HEK293 (cell line): ENCODE measurements around the gene DIS3L.
A peak's percentile ranks its signal among the peaks of the same experiment; 100 is the strongest.

ENCODE experiments used
- CTCF ChIA-PET: fragments of 350-600 bp; formaldehyde crosslinking; extraction: SDS; loops from one replicate; lab custom pipeline; 2021; ENCODE audit warnings: antibody characterized with exemption; lab: Yijun Ruan, JAX
- POLR2A ChIA-PET: fragments of 300-600 bp; formaldehyde crosslinking; extraction: SDS; loops from one replicate; lab custom pipeline; 2020; ENCODE audit warnings: antibody characterized with exemption, inconsistent platforms; lab: Yijun Ruan, JAX
- H3K27ac ChIP-seq: fragments of 200-500 bp; sonication (Bioruptor generic); 2 replicates; pipeline ENCODE4 v1.5.1; 2014; ENCODE audit warnings: low read depth, low read length, control low read depth, inconsistent platforms; ENCODE audit errors: extremely low read depth
- H3K36me3 ChIP-seq, 2 experiments: fragments of 200-500 bp in 1 of 2; sonication (Bioruptor generic) in 1 of 2; 1 replicate in 1 of 2; 2 replicates in 1 of 2; pipeline ENCODE4 v1.5.1; 2014 to 2017; ENCODE audit warnings: inconsistent platforms in 2 of 2, low read length in 2 of 2; ENCODE audit not compliant: control insufficient read depth in 2 of 2, insufficient read depth in 1 of 2
- H3K4me1 ChIP-seq: fragments of 200-500 bp; sonication (Bioruptor generic); 2 replicates; pipeline ENCODE4 v1.5.1; 2014; ENCODE audit warnings: mild to moderate bottlenecking, low read length, inconsistent platforms; ENCODE audit not compliant: control insufficient read depth, insufficient read depth
- H3K4me3 ChIP-seq: 2 replicates; pipeline ENCODE4 v1.5.1; 2011; ENCODE audit warnings: low read depth, mild to moderate bottlenecking, control low read depth, low read length, moderate library complexity
- H3K9me3 ChIP-seq: fragments of 200-500 bp; sonication (Bioruptor generic); 2 replicates; pipeline ENCODE4 v1.5.1; 2014; ENCODE audit warnings: low read depth, low read length, inconsistent platforms; ENCODE audit not compliant: control insufficient read depth, insufficient read depth
- BCL11A ChIP-seq: fragments of 450-650 bp; formaldehyde crosslinking; IDR thresholded peaks from 2 replicates; pipeline ENCODE4 v1.5.1; 2016; ENCODE audit warnings: low read depth, missing biosample characterization, missing genetic modification characterization
- HOXA7 ChIP-seq: sonication (generic); formaldehyde crosslinking; IDR thresholded peaks from 2 replicates; pipeline ENCODE4 v1.8.1; 2022; ENCODE audit warnings: missing genetic modification reagents, borderline replicate concordance
- HOXC10 ChIP-seq: sonication (generic); formaldehyde crosslinking; IDR thresholded peaks from 2 replicates; pipeline ENCODE4 v1.8.1; 2023; ENCODE audit warnings: mild to moderate bottlenecking, missing genetic modification reagents
- KLF10 ChIP-seq: fragments of 450-650 bp; IDR thresholded peaks from 2 replicates; pipeline ENCODE4 v1.5.1; 2018; ENCODE audit warnings: missing biosample characterization, mild to moderate bottlenecking, missing genetic modification characterization
- YY2 ChIP-seq: fragments of 450-650 bp; formaldehyde crosslinking; IDR thresholded peaks from 2 replicates; pipeline ENCODE4 v1.5.1; 2016; ENCODE audit warnings: missing biosample characterization, missing genetic modification characterization
- ZFP37 ChIP-seq: fragments of 450-650 bp; formaldehyde crosslinking; IDR thresholded peaks from 2 replicates; pipeline ENCODE4 v1.5.1; 2016; ENCODE audit warnings: missing biosample characterization, missing genetic modification characterization
- ZIC2 ChIP-seq: fragments of 450-650 bp; formaldehyde crosslinking; IDR thresholded peaks from 2 replicates; pipeline ENCODE4 v1.5.1; 2016; ENCODE audit warnings: missing biosample characterization, missing genetic modification characterization
- ZNF146 ChIP-seq: fragments of 450-650 bp; formaldehyde crosslinking; IDR thresholded peaks from 2 replicates; pipeline ENCODE4 v1.5.1; 2016; ENCODE audit warnings: missing biosample characterization, missing genetic modification characterization
- ZNF24 ChIP-seq: fragments of 450-650 bp; formaldehyde crosslinking; IDR thresholded peaks from 2 replicates; pipeline ENCODE4 v1.5.1; 2016; ENCODE audit warnings: missing biosample characterization, missing genetic modification characterization
- ZNF266 ChIP-seq: fragments of 450-650 bp; formaldehyde crosslinking; IDR thresholded peaks from 2 replicates; pipeline ENCODE4 v1.5.1; 2016; ENCODE audit warnings: missing biosample characterization, missing genetic modification characterization, low read depth
- ZNF335 ChIP-seq: fragments of 450-650 bp; formaldehyde crosslinking; conservative IDR thresholded peaks from 2 replicates; pipeline ENCODE4 v1.5.1; 2016; ENCODE audit warnings: missing biosample characterization, missing genetic modification characterization
- ZNF341 ChIP-seq: fragments of 450-650 bp; formaldehyde crosslinking; IDR thresholded peaks from 2 replicates; pipeline ENCODE4; 2016; ENCODE audit warnings: low read depth, missing biosample characterization, missing genetic modification characterization
- ZNF548 ChIP-seq: fragments of 450-650 bp; formaldehyde crosslinking; IDR thresholded peaks from 2 replicates; pipeline ENCODE4 v1.5.1; 2016; ENCODE audit warnings: missing biosample characterization, missing genetic modification characterization
- ZNF600 ChIP-seq: fragments of 450-650 bp; formaldehyde crosslinking; IDR thresholded peaks from 2 replicates; pipeline ENCODE4 v1.5.1; 2016; ENCODE audit warnings: missing biosample characterization, missing genetic modification characterization
- ZNF677 ChIP-seq: fragments of 450-650 bp; IDR thresholded peaks from 2 replicates; pipeline ENCODE4 v1.5.0; 2018; ENCODE audit warnings: missing biosample characterization, mild to moderate bottlenecking, missing genetic modification characterization, moderate library complexity
- TF ChIP-seq, protein P1 (sequence below): fragments of 450-650 bp; formaldehyde crosslinking; conservative IDR thresholded peaks from 2 replicates; pipeline ENCODE4 v1.5.1; 2016; ENCODE audit warnings: low read depth, missing biosample characterization, missing genetic modification characterization
- TF ChIP-seq, protein P2 (sequence below): fragments of 450-650 bp; formaldehyde crosslinking; IDR thresholded peaks from 2 replicates; pipeline ENCODE4 v1.5.1; 2017; ENCODE audit warnings: missing biosample characterization, missing genetic modification characterization
- TF ChIP-seq, protein P3 (sequence below): fragments of 450-650 bp; formaldehyde crosslinking; IDR thresholded peaks from 2 replicates; pipeline ENCODE4 v1.5.1; 2016; ENCODE audit warnings: missing biosample characterization, missing genetic modification characterization
- TF ChIP-seq, protein P4 (sequence below): fragments of 450-650 bp; formaldehyde crosslinking; IDR thresholded peaks from 2 replicates; pipeline ENCODE4 v1.5.1; 2017; ENCODE audit warnings: missing biosample characterization, missing genetic modification characterization
- TF ChIP-seq, protein P5 (sequence below): fragments of 450-650 bp; formaldehyde crosslinking; IDR thresholded peaks from 2 replicates; pipeline ENCODE4 v1.5.1; 2016; ENCODE audit warnings: missing biosample characterization, missing genetic modification characterization
- TF ChIP-seq, protein P6 (sequence below): fragments of 450-650 bp; formaldehyde crosslinking; IDR thresholded peaks from 2 replicates; pipeline ENCODE4 v1.5.1; 2016; ENCODE audit warnings: missing biosample characterization, missing genetic modification characterization, low read depth
- TF ChIP-seq, protein P7 (sequence below): fragments of 450-650 bp; formaldehyde crosslinking; IDR thresholded peaks from 2 replicates; pipeline ENCODE4 v1.5.1; 2016; ENCODE audit warnings: missing biosample characterization, missing genetic modification characterization

DIS3L gene

DNA sequence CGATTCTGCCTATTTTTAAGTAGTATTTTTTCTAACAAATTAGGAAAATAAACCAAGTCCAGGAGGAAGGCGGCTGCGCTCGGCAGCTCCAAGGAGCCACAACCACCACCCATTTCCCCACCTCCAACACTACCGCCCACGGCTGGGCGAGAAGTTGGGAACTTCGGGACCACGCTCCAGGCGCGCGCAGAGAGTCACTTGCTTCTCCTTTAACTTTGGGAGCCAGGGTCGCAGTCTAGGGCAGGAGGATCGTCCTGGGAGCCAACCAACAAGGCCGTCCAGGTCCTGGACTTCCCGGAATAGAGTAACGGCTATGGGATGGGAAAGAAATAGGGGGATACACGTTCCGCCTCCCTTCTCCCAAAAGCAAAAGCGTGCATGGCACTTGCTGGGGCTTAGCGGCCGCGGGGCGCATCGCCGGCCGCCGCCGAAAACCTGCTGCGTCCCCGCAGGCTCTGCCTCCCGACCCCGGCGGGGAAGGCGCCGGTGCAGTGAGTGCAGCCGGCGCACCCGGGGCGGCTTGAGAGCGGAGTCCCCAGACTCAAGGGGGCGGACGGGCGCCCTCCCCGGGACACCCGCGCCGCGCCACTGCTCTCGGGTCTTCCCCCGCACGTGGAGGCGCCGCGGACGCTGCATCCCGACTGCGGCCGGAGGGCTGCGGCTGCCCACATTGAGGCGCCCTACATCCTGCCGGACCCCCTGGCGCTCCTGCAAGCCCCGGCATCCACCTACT is 40.5 kb upstream of the DIS3L start:
- H3K4me3 ChIP-seq, result peak overlapping the region; percentile 38
- POLR2A ChIA-PET, result no interaction called here
- H3K9me3 ChIP-seq, result no peaks in the 10 kb centered on the region
- peaks cover 17% of the 10 kb centered on the region for H3K4me1 ChIP-seq
- no peaks in the 10 kb centered on the region for H3K36me3 ChIP-seq
- peak overlapping the region; percentile 43; the same call in 1 of the 2 replicates for H3K27ac ChIP-seq
- CTCF ChIA-PET, result interaction anchor here (0.7 to 2.5 kb wide), 5 partner anchors 30 to 45 kb away, joined by 3 to 11 read pairs (median 3); no protein-coding TSS in a partner anchor
- TF ChIP-seq YY2 (tag by site-specific recombination) (no peak), ZNF341 (tag by site-specific recombination) (peak; percentile 45; the same call in 1 of the 2 replicates), ZNF24 (tag by site-specific recombination) (no peak), ZNF146 (tag by site-specific recombination) (no peak), ZNF266 (tag by site-specific recombination) (no peak), ZNF548 (tag by site-specific recombination) (no peak; the same call in 1 of the 2 replicates), ZNF600 (tag by site-specific recombination) (peak; percentile 78), ZFP37 (tag by site-specific recombination) (no peak; the same call in 1 of the 2 replicates), ZIC2 (tag by site-specific recombination) (peak; percentile 95), ZNF335 (tag by site-specific recombination) (peak; percentile 90), BCL11A (tag by site-specific recombination) (no peak), HOXA7 (CRISPR knock-in tag) (no peak), HOXC10 (no peak), KLF10 (no peak), ZNF677 (tag by site-specific recombination) (no peak)
- TF ChIP-seq, protein P1, sequence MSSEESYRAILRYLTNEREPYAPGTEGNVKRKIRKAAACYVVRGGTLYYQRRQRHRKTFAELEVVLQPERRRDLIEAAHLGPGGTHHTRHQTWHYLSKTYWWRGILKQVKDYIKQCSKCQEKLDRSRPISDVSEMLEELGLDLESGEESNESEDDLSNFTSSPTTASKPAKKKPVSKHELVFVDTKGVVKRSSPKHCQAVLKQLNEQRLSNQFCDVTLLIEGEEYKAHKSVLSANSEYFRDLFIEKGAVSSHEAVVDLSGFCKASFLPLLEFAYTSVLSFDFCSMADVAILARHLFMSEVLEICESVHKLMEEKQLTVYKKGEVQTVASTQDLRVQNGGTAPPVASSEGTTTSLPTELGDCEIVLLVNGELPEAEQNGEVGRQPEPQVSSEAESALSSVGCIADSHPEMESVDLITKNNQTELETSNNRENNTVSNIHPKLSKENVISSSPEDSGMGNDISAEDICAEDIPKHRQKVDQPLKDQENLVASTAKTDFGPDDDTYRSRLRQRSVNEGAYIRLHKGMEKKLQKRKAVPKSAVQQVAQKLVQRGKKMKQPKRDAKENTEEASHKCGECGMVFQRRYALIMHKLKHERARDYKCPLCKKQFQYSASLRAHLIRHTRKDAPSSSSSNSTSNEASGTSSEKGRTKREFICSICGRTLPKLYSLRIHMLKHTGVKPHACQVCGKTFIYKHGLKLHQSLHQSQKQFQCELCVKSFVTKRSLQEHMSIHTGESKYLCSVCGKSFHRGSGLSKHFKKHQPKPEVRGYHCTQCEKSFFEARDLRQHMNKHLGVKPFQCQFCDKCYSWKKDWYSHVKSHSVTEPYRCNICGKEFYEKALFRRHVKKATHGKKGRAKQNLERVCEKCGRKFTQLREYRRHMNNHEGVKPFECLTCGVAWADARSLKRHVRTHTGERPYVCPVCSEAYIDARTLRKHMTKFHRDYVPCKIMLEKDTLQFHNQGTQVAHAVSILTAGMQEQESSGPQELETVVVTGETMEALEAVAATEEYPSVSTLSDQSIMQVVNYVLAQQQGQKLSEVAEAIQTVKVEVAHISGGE (tag by site-specific recombination), result peak; percentile 43
- TF ChIP-seq, protein P2, sequence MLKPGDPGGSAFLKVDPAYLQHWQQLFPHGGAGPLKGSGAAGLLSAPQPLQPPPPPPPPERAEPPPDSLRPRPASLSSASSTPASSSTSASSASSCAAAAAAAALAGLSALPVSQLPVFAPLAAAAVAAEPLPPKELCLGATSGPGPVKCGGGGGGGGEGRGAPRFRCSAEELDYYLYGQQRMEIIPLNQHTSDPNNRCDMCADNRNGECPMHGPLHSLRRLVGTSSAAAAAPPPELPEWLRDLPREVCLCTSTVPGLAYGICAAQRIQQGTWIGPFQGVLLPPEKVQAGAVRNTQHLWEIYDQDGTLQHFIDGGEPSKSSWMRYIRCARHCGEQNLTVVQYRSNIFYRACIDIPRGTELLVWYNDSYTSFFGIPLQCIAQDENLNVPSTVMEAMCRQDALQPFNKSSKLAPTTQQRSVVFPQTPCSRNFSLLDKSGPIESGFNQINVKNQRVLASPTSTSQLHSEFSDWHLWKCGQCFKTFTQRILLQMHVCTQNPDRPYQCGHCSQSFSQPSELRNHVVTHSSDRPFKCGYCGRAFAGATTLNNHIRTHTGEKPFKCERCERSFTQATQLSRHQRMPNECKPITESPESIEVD, result no peak
- TF ChIP-seq, protein P3, sequence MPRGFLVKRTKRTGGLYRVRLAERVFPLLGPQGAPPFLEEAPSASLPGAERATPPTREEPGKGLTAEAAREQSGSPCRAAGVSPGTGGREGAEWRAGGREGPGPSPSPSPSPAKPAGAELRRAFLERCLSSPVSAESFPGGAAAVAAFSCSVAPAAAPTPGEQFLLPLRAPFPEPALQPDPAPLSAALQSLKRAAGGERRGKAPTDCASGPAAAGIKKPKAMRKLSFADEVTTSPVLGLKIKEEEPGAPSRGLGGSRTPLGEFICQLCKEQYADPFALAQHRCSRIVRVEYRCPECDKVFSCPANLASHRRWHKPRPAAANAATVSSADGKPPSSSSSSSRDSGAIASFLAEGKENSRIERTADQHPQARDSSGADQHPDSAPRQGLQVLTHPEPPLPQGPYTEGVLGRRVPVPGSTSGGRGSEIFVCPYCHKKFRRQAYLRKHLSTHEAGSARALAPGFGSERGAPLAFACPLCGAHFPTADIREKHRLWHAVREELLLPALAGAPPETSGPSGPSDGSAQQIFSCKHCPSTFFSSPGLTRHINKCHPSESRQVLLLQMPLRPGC (tag by site-specific recombination), result no peak
- TF ChIP-seq, protein P4, sequence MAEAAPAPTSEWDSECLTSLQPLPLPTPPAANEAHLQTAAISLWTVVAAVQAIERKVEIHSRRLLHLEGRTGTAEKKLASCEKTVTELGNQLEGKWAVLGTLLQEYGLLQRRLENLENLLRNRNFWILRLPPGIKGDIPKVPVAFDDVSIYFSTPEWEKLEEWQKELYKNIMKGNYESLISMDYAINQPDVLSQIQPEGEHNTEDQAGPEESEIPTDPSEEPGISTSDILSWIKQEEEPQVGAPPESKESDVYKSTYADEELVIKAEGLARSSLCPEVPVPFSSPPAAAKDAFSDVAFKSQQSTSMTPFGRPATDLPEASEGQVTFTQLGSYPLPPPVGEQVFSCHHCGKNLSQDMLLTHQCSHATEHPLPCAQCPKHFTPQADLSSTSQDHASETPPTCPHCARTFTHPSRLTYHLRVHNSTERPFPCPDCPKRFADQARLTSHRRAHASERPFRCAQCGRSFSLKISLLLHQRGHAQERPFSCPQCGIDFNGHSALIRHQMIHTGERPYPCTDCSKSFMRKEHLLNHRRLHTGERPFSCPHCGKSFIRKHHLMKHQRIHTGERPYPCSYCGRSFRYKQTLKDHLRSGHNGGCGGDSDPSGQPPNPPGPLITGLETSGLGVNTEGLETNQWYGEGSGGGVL (tag by site-specific recombination), result peak; percentile 71
- TF ChIP-seq, protein P5, sequence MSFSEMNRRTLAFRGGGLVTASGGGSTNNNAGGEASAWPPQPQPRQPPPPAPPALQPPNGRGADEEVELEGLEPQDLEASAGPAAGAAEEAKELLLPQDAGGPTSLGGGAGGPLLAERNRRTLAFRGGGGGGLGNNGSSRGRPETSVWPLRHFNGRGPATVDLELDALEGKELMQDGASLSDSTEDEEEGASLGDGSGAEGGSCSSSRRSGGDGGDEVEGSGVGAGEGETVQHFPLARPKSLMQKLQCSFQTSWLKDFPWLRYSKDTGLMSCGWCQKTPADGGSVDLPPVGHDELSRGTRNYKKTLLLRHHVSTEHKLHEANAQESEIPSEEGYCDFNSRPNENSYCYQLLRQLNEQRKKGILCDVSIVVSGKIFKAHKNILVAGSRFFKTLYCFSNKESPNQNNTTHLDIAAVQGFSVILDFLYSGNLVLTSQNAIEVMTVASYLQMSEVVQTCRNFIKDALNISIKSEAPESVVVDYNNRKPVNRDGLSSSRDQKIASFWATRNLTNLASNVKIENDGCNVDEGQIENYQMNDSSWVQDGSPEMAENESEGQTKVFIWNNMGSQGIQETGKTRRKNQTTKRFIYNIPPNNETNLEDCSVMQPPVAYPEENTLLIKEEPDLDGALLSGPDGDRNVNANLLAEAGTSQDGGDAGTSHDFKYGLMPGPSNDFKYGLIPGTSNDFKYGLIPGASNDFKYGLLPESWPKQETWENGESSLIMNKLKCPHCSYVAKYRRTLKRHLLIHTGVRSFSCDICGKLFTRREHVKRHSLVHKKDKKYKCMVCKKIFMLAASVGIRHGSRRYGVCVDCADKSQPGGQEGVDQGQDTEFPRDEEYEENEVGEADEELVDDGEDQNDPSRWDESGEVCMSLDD (tag by site-specific recombination), result 0 out of 2 replicates have a peak, but pooled peaks have one; percentile 27
- TF ChIP-seq, protein P6, sequence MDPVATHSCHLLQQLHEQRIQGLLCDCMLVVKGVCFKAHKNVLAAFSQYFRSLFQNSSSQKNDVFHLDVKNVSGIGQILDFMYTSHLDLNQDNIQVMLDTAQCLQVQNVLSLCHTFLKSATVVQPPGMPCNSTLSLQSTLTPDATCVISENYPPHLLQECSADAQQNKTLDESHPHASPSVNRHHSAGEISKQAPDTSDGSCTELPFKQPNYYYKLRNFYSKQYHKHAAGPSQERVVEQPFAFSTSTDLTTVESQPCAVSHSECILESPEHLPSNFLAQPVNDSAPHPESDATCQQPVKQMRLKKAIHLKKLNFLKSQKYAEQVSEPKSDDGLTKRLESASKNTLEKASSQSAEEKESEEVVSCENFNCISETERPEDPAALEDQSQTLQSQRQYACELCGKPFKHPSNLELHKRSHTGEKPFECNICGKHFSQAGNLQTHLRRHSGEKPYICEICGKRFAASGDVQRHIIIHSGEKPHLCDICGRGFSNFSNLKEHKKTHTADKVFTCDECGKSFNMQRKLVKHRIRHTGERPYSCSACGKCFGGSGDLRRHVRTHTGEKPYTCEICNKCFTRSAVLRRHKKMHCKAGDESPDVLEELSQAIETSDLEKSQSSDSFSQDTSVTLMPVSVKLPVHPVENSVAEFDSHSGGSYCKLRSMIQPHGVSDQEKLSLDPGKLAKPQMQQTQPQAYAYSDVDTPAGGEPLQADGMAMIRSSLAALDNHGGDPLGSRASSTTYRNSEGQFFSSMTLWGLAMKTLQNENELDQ (tag by site-specific recombination), result no peak
- TF ChIP-seq, protein P7, sequence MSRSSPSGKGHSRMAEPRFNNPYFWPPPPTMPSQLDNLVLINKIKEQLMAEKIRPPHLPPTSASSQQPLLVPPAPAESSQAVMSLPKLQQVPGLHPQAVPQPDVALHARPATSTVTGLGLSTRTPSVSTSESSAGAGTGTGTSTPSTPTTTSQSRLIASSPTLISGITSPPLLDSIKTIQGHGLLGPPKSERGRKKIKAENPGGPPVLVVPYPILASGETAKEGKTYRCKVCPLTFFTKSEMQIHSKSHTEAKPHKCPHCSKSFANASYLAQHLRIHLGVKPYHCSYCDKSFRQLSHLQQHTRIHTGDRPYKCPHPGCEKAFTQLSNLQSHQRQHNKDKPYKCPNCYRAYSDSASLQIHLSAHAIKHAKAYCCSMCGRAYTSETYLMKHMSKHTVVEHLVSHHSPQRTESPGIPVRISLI, result no peak
